ENCODE results near the gene TMEM38A.
A peak's percentile ranks its signal among the peaks of the same experiment; 100 is the strongest.

Gene TMEM38A

GRCh38 chr19:16660763-16661479, at the start of gene TMEM38A:
Gene TMEM38A, plus strand, starts transcription at chr19:16661139. Its CDS starts 79 bp downstream, at chr19:16661218.
- peak; percentile 48 for DNase-seq

- no peak for DNase-seq
Measured at GRCh38 chr19:16612636-16613035, 48.3 kb upstream of the TMEM38A start.

- DNase-seq: no peak
Measured at GRCh38 chr19:16613841-16614240, 47.1 kb upstream of the TMEM38A start.

GRCh38 chr19:16614941-16615340, 46.0 kb upstream of the TMEM38A start:
- no peak for DNase-seq

- DNase-seq: no peak
Measured at GRCh38 chr19:16615808-16616207, 45.1 kb upstream of the TMEM38A start.

- DNase-seq: no peak
Measured at GRCh38 chr19:16618248-16618647, 42.7 kb upstream of the TMEM38A start.

GRCh38 chr19:16619457-16619856, 41.5 kb upstream of the TMEM38A start:
- no peak for DNase-seq

- DNase-seq: no peak
Measured at GRCh38 chr19:16620018-16620417, 40.9 kb upstream of the TMEM38A start.

- DNase-seq: no peak
Measured at GRCh38 chr19:16620584-16620983, 40.4 kb upstream of the TMEM38A start.

- no peak for DNase-seq
Measured at GRCh38 chr19:16621165-16621800, 39.7 kb upstream of the TMEM38A start.

GRCh38 chr19:16623066-16623465, 37.9 kb upstream of the TMEM38A start:
- no peak for DNase-seq

- no peak for DNase-seq
Measured at GRCh38 chr19:16623576-16623975, 37.4 kb upstream of the TMEM38A start.

GRCh38 chr19:16624236-16624635, 36.7 kb upstream of the TMEM38A start:
- DNase-seq: no peak

- DNase-seq: no peak
Measured at GRCh38 chr19:16625163-16625958, 35.6 kb upstream of the TMEM38A start.

- DNase-seq: peak; percentile 25
Measured at GRCh38 chr19:16626796-16627192, 34.1 kb upstream of the TMEM38A start.

- peak; percentile 7 for DNase-seq
Measured at GRCh38 chr19:16627193-16627927, 33.6 kb upstream of the TMEM38A start.

GRCh38 chr19:16627928-16628182, 33.1 kb upstream of the TMEM38A start:
- DNase-seq: no peak

GRCh38 chr19:16628183-16628983, 32.6 kb upstream of the TMEM38A start, which contains the start of gene MED26:
Gene MED26, minus strand, starts transcription at chr19:16628204. Its CDS starts 261 bp downstream, at chr19:16627943.
- peak; percentile 93 for DNase-seq

GRCh38 chr19:16628984-16629691, 31.8 kb upstream of the TMEM38A start:
- DNase-seq: peak; percentile 3

GRCh38 chr19:16631465-16631864, 29.5 kb upstream of the TMEM38A start:
- no peak for DNase-seq

- no peak for DNase-seq
Measured at GRCh38 chr19:16637535-16637934, 23.4 kb upstream of the TMEM38A start.

GRCh38 chr19:16638666-16639065, 22.3 kb upstream of the TMEM38A start:
- DNase-seq: no peak
